PFSK-1 (cell line): ENCODE measurements around the gene OTC.

Experiments used
- REST ChIP-seq, 2 experiments: IDR thresholded peaks; 2 replicates each; pipeline versions ENCODE4 v1.6.1 to v1.8.0; 2011 to 2012; ENCODE audit warnings: low read depth in 2 of 2, low read length in 2 of 2, control low read depth in 1 of 2, inconsistent platforms in 1 of 2, mild to moderate bottlenecking in 1 of 2, moderate library complexity in 1 of 2; ENCODE audit not compliant: insufficient read depth in 1 of 2
- SIN3A ChIP-seq: IDR thresholded peaks from 2 replicates; pipeline ENCODE4 v1.6.1; 2012; ENCODE audit warnings: mild to moderate bottlenecking, low read length, moderate library complexity, borderline replicate concordance; ENCODE audit not compliant: insufficient read depth

- TF ChIP-seq SIN3A (no peak), REST (IDR thresholded peaks at IDR 0.05; ENCODE audit: insufficient read depth in 1 of 2, low read depth in 2 of 2, low read length in 2 of 2) (no peak)
Measured at GRCh38 chrX:38304010-38304409, 48.4 kb upstream of the OTC start.
